Measurements from ENCODE around the gene ELN. TPM values are rescaled to one million over a fixed set of nuclear protein-coding genes. Genes with fewer than 3 reads are reported as not detected.

The ELN gene
- total RNA-seq, 2 experiments from 2014 or later = not detected

DNA sequence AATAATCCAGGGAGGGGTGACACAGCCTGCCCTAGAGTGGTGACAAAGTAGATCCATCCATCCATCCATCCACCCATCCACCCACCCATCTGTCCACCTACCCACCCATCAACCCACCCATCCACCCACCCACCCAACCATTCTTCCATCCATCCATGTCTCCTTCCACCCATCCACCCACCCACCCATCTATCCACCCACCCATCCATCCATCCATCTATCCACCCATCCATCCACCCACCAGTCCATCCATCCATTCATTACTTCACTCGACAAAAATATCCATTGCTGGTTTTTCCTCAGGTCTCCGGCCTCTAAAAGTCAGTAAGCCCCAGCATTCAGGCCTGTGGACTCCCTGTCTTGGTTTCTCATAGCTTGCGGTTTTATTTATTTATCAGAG is 43.1 kb downstream of the ELN start:
- Mint-ChIP-seq H3K4me1 (ENCODE audit: low read depth) (no peaks in the 10 kb centered on the region), H3K27ac (no peak overlapping the region)

DNA sequence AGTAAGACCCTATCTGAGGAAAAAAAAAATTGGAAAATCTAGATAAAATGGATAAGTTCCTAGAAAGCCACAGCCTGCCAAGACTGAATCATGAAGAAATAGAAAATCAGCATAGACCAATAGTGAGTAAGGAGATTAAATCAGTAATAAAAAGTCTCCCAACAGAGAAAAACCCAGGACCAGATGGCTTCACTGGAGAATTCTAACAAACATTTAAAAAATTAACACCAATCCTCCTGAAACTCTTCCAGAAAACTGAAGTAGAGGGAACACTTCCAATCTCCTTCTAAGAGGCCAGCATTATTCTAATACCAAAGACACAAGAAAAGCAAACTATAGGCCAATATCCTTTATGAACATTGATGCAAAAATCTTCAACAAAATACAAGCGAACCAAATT is 46.8 kb downstream of the ELN start:
- H3K36me3 ChIP-seq (ENCODE audit: insufficient read depth, low read length) = no peaks in the 10 kb centered on the region
- Mint-ChIP-seq H3K27ac (no peak overlapping the region), H3K27me3 (no peaks in the 10 kb centered on the region), H3K4me1 (ENCODE audit: low read depth) (no peaks in the 10 kb centered on the region), H3K36me3 (ENCODE audit: low read depth) (no peaks in the 10 kb centered on the region), H3K9me3 (no peaks in the 10 kb centered on the region), H3K4me3 (no peak overlapping the region)
- no peaks in the 10 kb centered on the region for H3K27me3 ChIP-seq (ENCODE audit: control insufficient read depth in 1 of 2, insufficient read depth in 2 of 2, low read length in 2 of 2)
- ATAC-seq (ENCODE audit: poor library complexity) (no peak), DNase-seq (no peak)
- POLR2A ChIA-PET = no interaction called here
- TF ChIP-seq, protein P1, sequence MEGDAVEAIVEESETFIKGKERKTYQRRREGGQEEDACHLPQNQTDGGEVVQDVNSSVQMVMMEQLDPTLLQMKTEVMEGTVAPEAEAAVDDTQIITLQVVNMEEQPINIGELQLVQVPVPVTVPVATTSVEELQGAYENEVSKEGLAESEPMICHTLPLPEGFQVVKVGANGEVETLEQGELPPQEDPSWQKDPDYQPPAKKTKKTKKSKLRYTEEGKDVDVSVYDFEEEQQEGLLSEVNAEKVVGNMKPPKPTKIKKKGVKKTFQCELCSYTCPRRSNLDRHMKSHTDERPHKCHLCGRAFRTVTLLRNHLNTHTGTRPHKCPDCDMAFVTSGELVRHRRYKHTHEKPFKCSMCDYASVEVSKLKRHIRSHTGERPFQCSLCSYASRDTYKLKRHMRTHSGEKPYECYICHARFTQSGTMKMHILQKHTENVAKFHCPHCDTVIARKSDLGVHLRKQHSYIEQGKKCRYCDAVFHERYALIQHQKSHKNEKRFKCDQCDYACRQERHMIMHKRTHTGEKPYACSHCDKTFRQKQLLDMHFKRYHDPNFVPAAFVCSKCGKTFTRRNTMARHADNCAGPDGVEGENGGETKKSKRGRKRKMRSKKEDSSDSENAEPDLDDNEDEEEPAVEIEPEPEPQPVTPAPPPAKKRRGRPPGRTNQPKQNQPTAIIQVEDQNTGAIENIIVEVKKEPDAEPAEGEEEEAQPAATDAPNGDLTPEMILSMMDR (IDR thresholded peaks at IDR 0.05) = no peak
- intact Hi-C loops (cut with DNase I, micrococcal nuclease) = loop anchor here in 1 of 2 experiments (2.0 kb wide), 1 partner anchor 20 kb away; no protein-coding TSS in a partner anchor
- CTCF ChIA-PET = no interaction called here
- no peak overlapping the region for H3K27ac ChIP-seq (ENCODE audit: low read depth in 1 of 2, low read length in 2 of 2)
- H3K4me3 ChIP-seq (ENCODE audit: low read length) = no peak overlapping the region
- no peaks in the 10 kb centered on the region for H3K9me3 ChIP-seq (ENCODE audit: control insufficient read depth in 1 of 2, insufficient read depth in 1 of 2, low read length in 2 of 2)
- H3K4me1 ChIP-seq (ENCODE audit: insufficient read depth, low read length) = no peaks in the 10 kb centered on the region

More for the DNA sequence above, 43.1 kb downstream of the ELN start:
- H3K36me3 Mint-ChIP-seq (ENCODE audit: low read depth) = no peaks in the 10 kb centered on the region
- TF ChIP-seq, protein P1 (IDR thresholded peaks at IDR 0.05) = no peak
- Histone ChIP-seq H3K4me1 (ENCODE audit: insufficient read depth, low read length) (no peaks in the 10 kb centered on the region), H3K27ac (ENCODE audit: low read depth in 1 of 2, low read length in 2 of 2) (no peak overlapping the region), H3K9me3 (ENCODE audit: control insufficient read depth in 1 of 2, insufficient read depth in 1 of 2, low read length in 2 of 2) (no peaks in the 10 kb centered on the region), H3K27me3 (ENCODE audit: control insufficient read depth in 1 of 2, insufficient read depth in 2 of 2, low read length in 2 of 2) (no peaks in the 10 kb centered on the region), H3K4me3 (ENCODE audit: low read length) (no peak overlapping the region), H3K36me3 (ENCODE audit: insufficient read depth, low read length) (no peaks in the 10 kb centered on the region)
- no peak overlapping the region for H3K4me3 Mint-ChIP-seq
- H3K27me3 Mint-ChIP-seq = no peaks in the 10 kb centered on the region
- ATAC-seq (ENCODE audit: poor library complexity) (no peak), DNase-seq (no peak)
- CTCF ChIA-PET = no interaction called here
- intact Hi-C loops (cut with DNase I, micrococcal nuclease) = no loop called here
- no peaks in the 10 kb centered on the region for H3K9me3 Mint-ChIP-seq
- POLR2A ChIA-PET = no interaction called here

DNA sequence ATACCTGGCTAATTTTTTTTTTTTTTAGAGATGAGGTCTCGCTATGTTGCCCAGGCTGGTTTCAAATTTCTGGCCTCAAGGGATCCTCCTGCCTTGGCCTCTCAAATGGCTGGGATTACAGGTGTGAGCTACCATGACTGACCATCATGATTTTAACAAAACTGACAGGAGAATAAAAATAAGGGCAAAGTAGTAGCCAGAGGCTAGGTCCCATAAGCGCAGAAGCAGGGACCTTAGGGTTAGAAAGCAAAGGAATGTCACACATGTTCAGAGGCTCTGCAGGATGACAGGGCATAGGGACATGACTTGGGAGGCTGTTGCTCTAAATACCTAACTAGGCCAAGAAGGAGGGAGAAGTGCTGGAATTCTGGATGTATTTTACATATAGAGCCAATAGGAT is 50.5 kb downstream of the ELN start:
- no peaks in the 10 kb centered on the region for H3K27me3 ChIP-seq (ENCODE audit: control insufficient read depth in 1 of 2, insufficient read depth in 2 of 2, low read length in 2 of 2)
- intact Hi-C loops (cut with DNase I, micrococcal nuclease) = no loop called here
- CTCF ChIA-PET = no interaction called here
- POLR2A ChIA-PET = no interaction called here
- no peaks in the 10 kb centered on the region for H3K9me3 Mint-ChIP-seq
- H3K27ac ChIP-seq (ENCODE audit: low read depth in 1 of 2, low read length in 2 of 2) = no peak overlapping the region
- ATAC-seq (ENCODE audit: poor library complexity) (no peak), DNase-seq (no peak)
- no peaks in the 10 kb centered on the region for H3K9me3 ChIP-seq (ENCODE audit: control insufficient read depth in 1 of 2, insufficient read depth in 1 of 2, low read length in 2 of 2)
- H3K4me3 Mint-ChIP-seq = no peak overlapping the region
- H3K36me3 ChIP-seq (ENCODE audit: insufficient read depth, low read length) = no peaks in the 10 kb centered on the region
- no peaks in the 10 kb centered on the region for H3K27me3 Mint-ChIP-seq
- peaks cover 6% of the 10 kb centered on the region for H3K4me1 ChIP-seq (ENCODE audit: insufficient read depth, low read length)
- no peak overlapping the region for H3K27ac Mint-ChIP-seq
- H3K4me1 Mint-ChIP-seq (ENCODE audit: low read depth) = no peaks in the 10 kb centered on the region
- TF ChIP-seq, protein P1 (IDR thresholded peaks at IDR 0.05) = no peak
- H3K4me3 ChIP-seq (ENCODE audit: low read length) = no peak overlapping the region
- no peaks in the 10 kb centered on the region for H3K36me3 Mint-ChIP-seq (ENCODE audit: low read depth)

Measured in CD4-positive, alpha-beta T cell (primary cell).